Right lung (tissue), 5 donors: ENCODE measurements around the gene CLCN2. TPM values are rescaled to one million over a fixed set of nuclear protein-coding genes. Genes with fewer than 3 reads are reported as not detected.

Source experiments
- DNase-seq, 2 donors: peaks; one replicate each; pipeline ENCODE4 v3.0.0-alpha.2; 2013
- polyA plus RNA-seq, 5 donors: library from polyadenylated mRNA; unstranded; fragments of 120-200 nt; gene quantifications; one replicate each; pipeline versions ENCODE4 v1.2.1 to v1.2.3, GENCODE V29; 2013; ENCODE audit warnings: inconsistent platforms in 1 of 5, low replicate concordance in 1 of 5; ENCODE audit not compliant: insufficient read length in 5 of 5, insufficient read depth in 1 of 5

Gene CLCN2
- polyA plus RNA-seq, 5 donors, result 8.6 to 12.5 (median 9.8) TPM

DNA sequence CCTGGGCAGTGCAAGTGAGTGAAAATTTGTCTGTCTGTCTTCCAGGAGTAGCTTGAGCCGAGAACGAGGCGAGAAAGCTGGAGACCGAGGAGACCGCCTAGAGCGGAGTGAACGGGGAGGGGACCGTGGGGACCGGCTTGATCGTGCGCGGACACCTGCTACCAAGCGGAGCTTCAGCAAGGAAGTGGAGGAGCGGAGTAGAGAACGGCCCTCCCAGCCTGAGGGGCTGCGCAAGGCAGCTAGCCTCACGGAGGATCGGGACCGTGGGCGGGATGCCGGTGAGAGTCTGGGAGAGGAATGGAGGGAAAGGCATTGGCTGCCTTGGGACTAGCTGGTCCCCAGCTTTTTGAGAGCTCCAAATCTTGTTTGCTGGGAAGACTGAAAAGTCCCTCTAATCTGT lies 34.2 kb downstream of the CLCN2 start:
- DNase-seq, result no peak

DNA sequence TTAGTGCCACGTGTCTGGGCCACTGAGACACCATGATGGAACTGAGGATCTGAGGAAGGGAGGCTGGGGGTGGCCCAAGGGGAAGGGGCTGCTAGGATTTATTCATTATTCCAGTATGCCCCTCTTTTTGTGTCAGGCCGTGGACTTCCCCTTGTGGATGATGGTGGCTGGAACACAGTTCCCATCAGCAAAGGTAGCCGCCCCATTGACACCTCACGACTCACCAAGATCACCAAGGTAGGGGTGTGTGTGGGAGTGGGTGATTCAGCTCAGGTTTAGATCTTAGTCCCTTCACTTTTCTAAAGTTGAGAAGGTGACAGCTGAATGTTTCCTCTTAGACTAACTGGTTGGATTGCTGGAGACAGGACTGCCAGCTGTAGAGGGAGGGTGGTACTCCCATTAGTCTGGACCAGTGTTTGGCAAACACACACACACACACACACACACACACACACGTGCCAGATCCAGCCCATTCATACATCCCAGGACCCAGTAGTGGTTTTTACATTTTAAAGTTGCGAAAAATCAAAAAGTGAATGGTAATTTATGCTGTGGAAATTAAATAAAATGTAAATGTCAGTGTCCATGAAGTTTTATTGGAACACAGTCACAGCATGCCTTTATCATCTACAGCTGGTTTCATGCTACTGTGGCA lies 35.6 kb downstream of the CLCN2 start:
- no peak for DNase-seq

DNA sequence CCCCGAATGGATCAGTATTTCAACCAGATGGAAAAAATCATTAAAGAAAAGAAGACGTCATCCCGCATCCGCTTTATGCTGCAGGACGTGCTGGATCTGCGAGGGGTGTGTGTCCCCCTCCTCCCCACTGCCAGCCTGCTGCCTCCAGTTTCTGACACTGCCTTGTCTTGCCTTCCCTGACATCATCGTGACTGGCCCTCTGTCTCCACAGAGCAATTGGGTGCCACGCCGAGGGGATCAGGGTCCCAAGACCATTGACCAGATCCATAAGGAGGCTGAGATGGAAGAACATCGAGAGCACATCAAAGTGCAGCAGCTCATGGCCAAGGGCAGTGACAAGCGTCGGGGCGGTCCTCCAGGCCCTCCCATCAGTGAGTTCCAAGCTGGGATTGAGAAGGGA lies 36.1 kb downstream of the CLCN2 start:
- no peak for DNase-seq

DNA sequence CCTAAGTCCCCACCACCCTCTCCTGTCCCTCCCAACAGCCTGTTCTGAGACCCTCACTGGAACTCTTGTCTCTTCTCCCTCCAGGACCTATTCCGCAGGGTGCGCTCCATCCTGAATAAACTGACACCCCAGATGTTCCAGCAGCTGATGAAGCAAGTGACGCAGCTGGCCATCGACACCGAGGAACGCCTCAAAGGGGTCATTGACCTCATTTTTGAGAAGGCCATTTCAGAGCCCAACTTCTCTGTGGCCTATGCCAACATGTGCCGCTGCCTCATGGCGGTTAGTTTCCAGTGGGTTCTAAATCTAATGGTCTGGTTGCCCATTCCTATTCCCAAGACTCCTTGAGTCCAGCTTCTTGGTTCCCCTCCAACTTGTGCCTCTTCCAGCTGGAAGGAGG lies 37.7 kb downstream of the CLCN2 start:
- DNase-seq, result no peak

DNA sequence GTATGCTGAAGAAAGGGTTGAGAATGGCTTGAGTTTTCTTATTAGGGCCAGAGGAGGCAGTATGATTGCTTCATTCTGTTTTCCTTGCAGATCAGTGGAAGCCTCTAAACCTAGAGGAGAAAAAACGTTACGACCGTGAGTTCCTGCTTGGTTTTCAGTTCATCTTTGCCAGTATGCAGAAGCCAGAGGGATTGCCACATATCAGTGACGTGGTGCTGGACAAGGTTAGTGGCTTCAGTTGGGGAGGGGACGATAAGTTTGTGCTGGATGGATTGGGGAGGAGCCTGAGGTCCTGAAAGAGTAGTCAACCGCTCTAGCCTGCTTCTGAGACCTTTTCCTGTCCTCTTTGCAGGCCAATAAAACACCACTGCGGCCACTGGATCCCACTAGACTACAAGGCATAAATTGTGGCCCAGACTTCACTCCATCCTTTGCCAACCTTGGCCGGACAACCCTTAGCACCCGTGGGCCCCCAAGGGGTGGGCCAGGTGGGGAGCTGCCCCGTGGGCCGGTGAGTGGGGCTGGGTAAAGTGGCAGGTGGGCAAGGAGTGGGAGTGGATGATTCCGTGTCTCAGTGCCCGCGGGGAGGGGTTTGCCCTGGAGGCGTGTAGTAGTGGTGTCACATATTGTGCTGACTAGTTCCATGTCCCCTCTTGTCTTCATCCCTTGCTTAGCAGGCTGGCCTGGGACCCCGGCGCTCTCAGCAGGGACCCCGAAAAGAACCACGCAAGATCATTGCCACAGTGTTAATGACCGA lies 38.5 kb downstream of the CLCN2 start:
- no peak for DNase-seq

DNA sequence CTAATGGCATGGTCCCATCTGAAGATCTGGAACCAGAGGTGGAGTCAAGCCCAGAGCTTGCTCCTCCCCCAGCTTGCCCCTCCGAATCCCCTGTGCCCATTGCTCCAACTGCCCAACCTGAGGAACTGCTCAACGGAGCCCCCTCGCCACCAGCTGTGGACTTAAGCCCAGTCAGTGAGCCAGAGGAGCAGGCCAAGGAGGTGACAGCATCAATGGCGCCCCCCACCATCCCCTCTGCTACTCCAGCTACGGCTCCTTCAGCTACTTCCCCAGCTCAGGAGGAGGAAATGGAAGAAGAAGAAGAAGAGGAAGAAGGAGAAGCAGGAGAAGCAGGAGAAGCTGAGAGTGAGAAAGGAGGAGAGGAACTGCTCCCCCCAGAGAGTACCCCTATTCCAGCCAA lies 39.7 kb downstream of the CLCN2 start:
- no peak for DNase-seq

DNA sequence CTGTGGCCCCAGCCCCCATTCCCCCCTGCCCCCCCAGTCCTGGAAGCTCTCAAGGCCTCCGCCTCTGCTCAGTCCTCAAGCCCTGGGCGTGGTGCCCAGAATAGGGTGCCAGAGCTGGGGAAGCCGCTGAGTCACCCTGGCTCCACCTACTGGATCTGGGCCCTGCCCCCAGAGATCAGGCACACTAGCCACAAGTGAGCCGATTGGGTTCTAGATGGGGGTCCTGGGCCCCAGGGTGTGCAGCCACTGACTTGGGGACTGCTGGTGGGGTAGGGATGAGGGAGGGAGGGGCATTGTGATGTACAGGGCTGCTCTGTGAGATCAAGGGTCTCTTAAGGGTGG lies 41.3 kb downstream of the CLCN2 start:
- DNase-seq, result peak; percentile 84

DNA sequence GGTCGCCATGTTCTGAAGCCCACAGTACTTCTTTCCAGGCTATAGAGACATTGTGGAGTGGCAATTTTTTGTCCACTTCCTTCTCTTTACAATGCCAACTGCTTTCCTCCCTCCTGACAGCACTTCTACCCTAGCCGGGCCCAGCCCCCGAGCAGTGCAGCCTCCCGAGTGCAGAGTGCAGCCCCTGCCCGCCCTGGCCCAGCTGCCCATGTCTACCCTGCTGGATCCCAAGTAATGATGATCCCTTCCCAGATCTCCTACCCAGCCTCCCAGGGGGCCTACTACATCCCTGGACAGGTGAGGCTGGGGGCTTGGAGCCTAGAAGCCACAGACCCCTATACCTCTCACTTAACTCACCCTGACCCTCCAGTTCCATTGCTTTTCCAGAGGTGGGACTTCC lies 44.2 kb downstream of the CLCN2 start:
- no peak for DNase-seq

DNA sequence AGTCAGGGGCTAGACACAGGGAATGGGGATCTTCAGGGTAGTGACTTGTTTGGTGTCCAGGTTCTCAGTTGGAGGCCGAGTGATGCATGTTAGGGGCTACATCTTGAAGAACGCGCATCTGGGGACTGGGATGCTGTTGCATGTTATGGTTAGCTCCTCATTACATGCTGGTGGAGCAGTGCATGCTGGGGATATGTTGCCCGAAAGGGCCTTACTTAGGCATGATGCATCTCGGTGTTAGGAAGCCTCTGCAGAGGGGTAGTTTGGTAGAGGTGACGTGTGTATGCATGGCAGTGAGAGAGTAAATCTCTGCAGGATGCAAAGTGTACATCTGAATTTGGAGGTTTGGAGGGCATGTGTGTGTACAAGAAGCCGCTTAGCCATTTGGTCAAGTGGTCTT lies 44.6 kb downstream of the CLCN2 start:
- no peak for DNase-seq

DNA sequence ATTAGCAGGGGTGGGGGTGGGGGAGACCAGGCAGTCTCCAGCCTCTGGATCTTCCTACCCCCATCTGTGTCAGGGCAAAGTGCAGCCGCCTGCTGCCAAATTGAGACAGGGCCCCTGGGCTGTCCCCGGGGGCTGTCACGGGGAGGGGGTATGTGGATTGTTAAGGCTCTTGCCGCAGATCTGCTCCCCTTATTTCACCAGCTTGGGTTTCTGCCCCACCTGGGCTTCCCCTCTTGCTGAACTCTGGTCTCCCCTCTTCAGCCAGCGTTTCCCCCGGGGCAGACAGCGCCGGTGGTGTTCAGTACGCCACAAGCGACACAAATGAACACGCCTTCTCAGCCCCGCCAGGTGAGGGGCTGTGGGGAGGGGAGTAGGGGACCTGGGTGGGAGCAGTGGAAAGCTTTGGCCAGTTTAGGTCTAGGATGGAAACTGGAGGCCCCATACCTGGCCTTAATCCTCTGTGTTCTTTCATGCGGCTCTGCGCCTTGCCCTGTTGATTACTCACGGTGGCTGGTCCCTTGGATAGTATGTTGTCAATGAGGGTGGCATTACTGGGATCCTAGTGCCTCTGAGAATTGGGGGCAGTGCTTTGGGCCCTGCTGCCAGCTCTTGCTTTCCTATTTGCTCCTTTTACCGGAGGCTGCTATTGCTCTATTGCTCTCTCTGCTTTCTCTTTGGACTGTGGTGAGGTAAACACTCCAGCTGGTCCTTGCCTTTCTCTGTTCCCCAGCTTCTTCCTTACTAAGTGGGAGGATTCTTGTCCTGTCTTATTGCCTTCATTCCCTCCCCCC lies 45.3 kb downstream of the CLCN2 start:
- DNase-seq, result no peak

DNA sequence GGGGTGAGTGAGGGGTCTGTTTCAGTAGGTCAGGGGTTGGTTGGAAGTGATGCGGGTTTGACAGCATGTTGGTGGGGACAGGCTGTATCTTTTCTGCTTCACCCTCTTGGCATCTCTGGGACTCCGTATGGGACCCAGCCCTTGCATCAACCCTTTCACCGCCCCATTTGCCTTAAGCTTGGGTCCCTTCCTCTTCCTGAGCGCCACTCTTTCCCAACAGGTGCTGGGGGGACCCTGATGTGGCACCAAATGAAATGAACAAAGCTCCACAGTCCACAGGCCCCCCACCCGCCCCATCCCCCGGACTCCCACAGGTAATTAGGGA lies 45.9 kb downstream of the CLCN2 start:
- no peak for DNase-seq

DNA sequence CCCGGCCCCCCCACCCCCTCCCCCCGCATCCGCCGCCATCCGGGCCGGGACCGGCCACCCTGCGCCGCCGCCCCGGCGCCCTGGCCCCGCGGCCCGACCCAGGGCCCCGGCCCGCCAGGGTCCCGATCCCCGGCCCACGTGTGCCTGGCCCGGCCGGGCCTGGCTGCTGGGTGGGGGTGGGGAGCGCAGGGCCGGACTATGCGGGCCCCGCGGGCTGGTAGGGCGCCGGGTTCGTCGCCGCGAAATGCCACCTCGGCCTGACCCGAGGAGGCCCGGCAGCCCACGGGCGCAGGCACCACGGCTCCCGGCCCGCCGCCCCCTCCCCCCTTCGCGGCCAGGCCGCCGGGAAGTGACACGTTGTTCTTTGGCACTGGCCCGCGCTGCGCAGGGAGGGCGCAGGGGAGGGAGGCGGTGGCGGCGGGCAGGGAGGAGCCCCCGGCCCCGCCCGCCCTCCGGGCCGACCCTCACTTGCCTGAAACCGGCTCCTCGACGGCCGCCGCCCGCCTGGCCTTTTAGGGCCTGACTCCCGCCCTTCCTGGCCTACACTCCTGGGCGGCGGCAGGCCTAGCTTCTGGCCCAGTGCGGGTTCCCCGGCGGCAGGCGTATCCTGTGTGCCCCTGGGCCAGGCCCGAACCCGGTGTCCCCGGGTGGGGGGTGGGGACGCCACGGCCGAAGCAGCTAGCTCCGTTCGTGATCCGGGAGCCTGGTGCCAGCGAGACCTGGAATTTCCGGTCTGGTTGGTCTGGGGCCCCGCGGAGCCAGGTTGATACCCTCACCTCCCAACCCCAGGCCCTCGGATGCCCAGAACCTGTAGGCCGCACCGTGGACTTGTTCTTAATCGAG lies 46.5 kb downstream of the CLCN2 start:
- peak; percentile 73 to 81 for DNase-seq

DNA sequence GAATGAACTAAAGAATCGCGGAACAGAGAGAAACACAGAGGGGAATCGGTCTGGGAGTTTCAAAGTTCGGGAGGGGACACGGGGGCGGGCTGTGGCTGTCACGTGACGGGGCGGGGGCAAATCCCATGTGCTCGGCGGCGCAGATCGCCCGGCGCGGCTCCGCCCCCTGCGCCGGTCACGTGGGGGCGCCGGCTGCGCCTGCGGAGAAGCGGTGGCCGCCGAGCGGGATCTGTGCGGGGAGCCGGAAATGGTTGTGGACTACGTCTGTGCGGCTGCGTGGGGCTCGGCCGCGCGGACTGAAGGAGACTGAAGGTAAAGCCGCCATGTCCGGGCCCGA lies 47.1 kb downstream of the CLCN2 start, which contains the start of gene EIF4G1:
EIF4G1 (plus strand) TSS at position 244 of the 337 bp plus-strand sequence. CDS start 1,191 bp downstream, outside the sequence.
- peak; percentile 93 to 94 for DNase-seq

DNA sequence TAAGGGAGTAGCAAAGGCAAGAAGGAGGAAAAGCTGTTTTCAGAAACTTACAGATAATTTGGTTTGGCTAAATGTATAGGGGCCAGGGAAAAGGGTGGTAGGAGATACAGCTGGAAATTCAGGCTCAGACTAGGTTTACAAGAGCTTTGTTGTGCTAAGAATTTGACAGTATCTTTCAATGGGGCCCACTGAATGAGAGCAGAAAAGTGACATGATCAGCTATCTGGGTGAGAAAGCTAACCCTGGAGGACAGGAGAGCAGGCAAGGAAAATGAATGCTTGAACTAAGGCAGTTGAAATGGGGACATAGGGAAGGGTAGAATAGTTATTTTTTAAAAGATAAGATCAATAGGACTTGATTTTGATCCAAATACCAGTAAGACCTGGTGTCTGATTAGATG lies 49.8 kb downstream of the CLCN2 start:
- DNase-seq, result no peak

DNA sequence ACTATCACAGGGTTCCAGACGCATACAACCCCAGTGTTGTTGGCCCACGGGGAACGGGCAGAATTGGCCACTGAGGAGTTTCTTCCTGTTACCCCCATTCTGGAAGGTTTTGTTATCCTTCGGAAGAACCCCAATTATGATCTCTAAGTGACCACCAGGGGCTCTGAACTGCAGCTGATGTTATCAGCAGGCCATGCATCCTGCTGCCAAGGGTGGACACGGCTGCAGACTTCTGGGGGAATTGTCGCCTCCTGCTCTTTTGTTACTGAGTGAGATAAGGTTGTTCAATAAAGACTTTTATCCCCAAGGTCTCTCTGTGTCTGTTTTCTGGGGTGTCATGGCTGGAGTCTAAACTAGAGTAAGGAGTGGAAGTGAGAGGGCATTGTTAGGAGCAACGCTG lies 52.7 kb downstream of the CLCN2 start:
- DNase-seq, result no peak

DNA sequence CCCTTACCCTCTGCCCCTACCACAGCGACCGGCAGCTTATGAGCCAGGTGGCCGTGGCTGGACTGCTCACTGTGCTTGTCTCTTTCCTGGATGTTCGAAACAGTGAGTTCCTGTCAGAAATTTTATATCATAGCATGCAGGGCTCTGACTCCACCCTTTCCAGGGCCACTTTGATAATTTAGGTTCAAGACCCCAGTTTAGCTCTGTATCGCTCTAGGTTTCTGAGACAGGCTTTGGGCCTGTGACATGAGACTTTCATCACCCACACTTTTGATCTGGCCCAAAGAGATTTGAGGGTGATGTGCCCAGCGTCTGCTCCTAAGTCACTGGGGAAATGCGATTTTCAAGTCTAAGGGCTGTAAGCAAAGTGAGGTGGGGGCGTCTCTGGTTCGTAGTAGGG lies 53.5 kb downstream of the CLCN2 start:
- no peak for DNase-seq

DNA sequence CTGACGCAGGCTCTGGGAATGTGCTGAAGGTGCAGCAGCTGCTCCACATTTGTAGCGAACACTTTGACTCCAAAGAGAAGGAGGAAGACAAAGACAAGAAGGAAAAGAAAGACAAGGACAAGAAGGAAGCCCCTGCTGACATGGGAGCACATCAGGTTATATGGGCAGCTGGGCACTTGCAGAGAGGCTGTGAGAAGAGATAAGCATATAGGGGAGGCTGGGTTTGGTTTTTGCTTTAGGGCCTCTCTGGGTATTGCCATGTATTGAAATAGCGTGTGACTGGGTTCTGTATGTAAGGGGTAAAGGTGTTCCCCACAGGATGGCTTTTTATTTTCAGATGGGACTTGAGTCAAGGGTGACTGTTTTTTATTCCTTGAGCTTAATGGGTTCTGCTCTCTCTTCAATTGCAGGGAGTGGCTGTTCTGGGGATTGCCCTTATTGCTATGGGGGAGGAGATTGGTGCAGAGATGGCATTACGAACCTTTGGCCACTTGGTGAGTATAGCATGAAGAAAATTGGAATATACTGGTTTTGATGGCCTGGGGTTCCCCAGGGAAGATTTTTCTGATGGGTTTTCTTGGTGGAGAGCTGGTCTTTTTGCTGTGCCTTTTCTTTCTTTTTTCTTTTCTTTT lies 54.9 kb downstream of the CLCN2 start:
- DNase-seq, result no peak

DNA sequence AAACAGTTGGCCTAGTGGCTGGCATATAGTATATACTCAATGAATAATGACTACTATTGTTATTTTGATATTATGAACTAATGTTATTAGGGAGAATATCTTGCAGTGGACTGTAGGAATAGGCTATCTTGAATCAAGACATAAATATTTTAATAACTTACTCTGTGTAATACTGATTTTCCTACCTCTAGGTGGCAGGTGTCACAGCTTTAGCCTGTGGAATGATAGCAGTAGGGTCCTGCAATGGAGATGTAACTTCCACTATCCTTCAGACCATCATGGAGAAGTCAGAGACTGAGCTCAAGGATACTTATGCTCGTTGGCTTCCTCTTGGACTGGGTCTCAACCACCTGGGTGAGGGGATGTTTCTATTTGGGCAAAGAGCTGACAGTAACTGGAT lies 55.8 kb downstream of the CLCN2 start:
- DNase-seq, result no peak

DNA sequence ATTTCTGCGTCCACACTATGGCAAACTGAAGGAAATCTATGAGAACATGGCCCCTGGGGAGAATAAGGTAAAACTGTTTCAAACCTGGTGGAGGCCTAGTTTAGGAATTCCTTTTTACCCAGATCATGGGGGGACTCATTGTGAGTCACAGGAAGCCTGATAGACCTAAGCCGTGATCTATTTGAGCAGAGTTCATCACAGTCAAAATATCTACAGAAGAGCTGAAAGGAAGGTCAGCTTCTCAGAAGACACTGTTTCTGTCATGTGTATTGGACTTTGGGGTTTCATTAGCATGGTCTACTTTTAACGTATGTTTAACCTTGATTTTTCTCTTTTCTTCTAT lies 61.1 kb downstream of the CLCN2 start:
- DNase-seq, result no peak

DNA sequence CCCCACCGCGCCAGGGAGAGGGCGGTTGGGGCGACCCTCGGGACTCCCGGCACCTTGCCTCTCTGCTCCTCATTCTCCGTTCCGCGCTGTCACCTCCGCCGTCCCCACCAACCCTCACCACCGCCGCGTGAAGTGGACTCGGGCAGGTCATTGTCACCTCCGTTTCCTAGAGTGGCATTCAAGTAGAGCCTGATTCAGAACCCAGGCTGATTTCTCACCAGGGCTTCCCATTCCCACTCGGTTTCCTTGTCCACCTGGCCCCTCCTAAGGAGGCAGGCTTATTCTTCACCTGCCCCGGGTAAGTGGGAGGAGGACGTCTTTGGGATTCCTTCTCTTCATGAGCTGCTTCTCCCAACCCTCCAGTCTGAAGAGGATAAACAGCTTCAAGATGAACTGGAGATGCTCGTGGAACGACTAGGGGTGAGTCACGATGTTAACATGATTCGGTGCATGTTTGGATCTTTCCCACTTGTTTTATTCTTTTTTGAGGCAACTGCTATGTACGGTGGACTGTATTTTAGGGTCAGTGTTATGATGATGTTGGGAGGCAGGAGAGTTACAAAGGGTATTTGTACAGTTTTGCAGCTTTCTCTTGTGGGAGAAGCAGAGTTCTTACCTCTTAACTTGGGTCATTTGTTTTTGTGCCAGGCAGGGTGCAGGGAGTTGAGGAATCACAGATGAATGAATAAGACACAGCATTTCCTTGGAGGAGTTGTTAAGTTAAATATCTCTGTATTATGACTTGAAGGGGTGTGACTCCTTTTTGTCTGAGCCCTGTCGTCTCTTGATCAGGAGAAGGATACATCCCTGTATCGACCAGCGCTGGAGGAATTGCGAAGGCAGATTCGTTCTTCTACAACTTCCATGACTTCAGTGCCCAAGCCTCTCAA lies 61.7 kb downstream of the CLCN2 start:
- DNase-seq, result no peak
